Mesodermal cell (in vitro differentiated cells): Measurements from ENCODE around the gene IL17RC.
A peak's percentile ranks its signal among the peaks of the same experiment; 100 is the strongest.

Experiments
- H3K27ac ChIP-seq: 2 replicates; pipeline ENCODE4 v1.7.0; 2013; ENCODE audit warnings: mild to moderate bottlenecking, low read depth, low read length, moderate library complexity; ENCODE audit not compliant: severe bottlenecking
- H3K36me3 ChIP-seq: 2 replicates; pipeline ENCODE4 v1.7.1; 2013; ENCODE audit warnings: mild to moderate bottlenecking, low read length, moderate library complexity; ENCODE audit not compliant: control insufficient read depth, insufficient read depth
- H3K4me1 ChIP-seq: one replicate; pipeline ENCODE4 v1.7.1; 2013; ENCODE audit warnings: mild to moderate bottlenecking, low read length; ENCODE audit not compliant: insufficient read depth, control insufficient read depth, poor library complexity, severe bottlenecking
- H3K4me3 ChIP-seq: 2 replicates; pipeline ENCODE4 v1.7.0; 2013; ENCODE audit warnings: low read length, control low read depth, mild to moderate bottlenecking; ENCODE audit not compliant: insufficient read depth, poor library complexity, severe bottlenecking; ENCODE audit errors: extremely low read depth
- H3K9me3 ChIP-seq: 2 replicates; pipeline ENCODE4 v1.7.1; 2013; ENCODE audit warnings: mild to moderate bottlenecking, low read length, moderate library complexity; ENCODE audit not compliant: control insufficient read depth
- WGBS, 2 experiments: methylation state at CpG; one replicate each; pipeline ENCODE4 v1.1.5; 2013; ENCODE audit warnings: missing lambda C conversion rate in 2 of 2; ENCODE audit not compliant: insufficient coverage in 2 of 2; 5-methylcytosine and 5-hydroxymethylcytosine counted together

The IL17RC gene

DNA sequence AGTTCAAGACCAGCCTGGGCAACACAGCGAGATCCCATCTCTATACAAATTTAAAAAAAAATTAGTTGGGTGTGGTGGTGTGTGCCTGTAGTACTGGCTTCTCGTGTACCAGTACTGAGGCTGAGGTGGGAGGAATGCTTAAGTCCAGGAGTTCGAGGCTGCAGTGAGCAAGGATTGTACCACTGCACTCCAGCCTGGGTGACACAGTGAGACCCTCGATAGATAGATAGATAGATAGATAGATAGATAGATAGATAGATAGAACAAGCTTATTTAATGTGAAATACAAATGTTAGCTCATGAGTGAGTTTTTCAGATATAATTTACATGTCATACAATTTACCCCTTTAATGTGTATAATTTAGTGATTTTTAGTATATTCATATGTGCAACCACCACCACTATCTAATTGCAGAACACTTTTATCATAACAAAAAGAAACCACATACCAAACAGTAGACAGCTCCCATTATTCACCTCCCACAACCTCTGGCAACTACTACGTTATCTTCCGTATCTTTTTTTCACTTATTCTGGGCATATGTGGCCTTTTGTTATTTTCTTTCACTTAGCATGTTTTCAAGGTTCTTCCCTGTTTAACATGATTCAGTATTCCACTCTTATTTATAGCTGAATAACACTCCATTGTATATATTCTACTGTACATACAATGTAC lies 48.4 kb downstream of the IL17RC start:
- Histone ChIP-seq H3K27ac (no peak overlapping the region), H3K9me3 (no peaks in the 10 kb centered on the region), H3K4me1 (no peaks in the 10 kb centered on the region), H3K4me3 (no peak overlapping the region), H3K36me3 (peaks cover 42% of the 10 kb centered on the region)
- 92 to 100% methylated on average over 1 to 4 of the region's 6 CpGs for WGBS, 2 experiments

DNA sequence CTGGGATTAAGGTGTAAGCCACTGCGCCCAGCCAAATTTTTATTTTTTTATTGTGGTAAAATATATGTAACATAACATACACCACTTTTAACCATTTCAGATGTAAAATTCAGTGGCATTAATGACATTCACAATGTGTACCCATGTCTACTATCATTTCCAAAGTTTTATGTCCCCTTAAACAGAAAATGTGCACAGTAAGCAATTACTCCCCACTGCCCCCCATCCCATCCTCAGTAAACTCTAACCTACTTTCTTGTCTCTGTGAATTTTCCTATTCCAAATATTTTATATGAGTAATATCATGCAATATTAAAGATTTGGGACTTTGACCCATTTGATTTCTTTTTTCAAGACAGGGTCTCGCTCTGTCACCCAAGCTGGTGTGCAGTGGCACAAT lies 49.9 kb downstream of the IL17RC start:
- no peaks in the 10 kb centered on the region for H3K4me1 ChIP-seq
- H3K27ac ChIP-seq = no peak overlapping the region
- 86 to 100% methylated on average over 1 of the region's 2 CpGs for WGBS, 2 experiments
- peaks cover 55% of the 10 kb centered on the region for H3K36me3 ChIP-seq
- H3K4me3 ChIP-seq = no peak overlapping the region
- no peaks in the 10 kb centered on the region for H3K9me3 ChIP-seq

DNA sequence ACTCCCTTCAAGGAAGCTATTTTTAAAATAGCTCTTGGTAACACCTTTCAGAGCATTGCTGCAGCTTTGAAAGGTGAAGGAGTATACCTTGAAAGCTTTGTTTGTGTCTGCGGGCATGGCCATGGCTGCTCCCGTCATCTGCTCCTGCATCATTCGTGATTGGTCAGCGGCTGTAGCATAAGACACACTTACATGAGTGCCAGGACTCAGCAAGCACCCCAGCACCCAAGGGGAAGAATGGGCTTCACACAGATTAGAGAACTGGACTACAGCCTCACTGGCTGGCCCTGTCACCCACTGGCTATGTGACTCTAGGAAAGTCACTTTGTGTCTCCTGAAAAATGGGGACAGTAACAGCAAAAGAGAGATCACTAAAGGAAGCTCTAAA lies 52.7 kb downstream of the IL17RC start:
- no peaks in the 10 kb centered on the region for H3K9me3 ChIP-seq
- 94 to 98% methylated on average over 4 of the region's 4 CpGs for WGBS, 2 experiments
- H3K27ac ChIP-seq = no peak overlapping the region
- H3K4me1 ChIP-seq = no peaks in the 10 kb centered on the region
- no peak overlapping the region for H3K4me3 ChIP-seq
- H3K36me3 ChIP-seq = peaks cover 71% of the 10 kb centered on the region

DNA sequence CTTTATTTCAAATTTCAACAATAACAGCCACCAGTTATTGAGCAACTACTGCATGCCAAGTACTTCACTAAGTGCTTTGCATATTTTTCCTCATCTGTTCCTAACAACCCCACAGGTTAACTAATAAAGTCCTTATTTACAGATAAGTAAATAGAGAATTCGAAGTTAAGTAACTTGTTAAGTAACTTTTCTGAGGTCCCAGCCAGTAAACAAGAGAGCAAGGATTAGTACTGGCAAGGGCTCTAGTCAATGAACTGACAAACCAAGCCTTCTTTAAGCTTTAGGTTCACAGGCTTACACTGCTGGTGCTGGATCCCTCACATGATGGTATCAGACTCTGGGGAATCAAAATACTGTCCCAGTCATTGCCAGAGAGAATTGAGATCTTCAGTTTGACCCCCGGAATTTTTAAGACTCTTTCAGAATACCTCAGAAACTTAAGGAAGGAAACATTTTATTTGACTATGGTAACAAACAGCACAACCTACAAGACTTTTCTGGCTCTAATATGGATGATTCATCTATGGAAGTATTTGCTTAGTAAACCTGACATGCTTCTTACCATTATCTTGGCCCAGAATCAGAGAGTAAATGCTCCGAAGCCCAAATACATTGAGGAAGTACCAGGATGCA lies 53.2 kb downstream of the IL17RC start:
- H3K9me3 ChIP-seq = no peaks in the 10 kb centered on the region
- no peak overlapping the region for H3K27ac ChIP-seq
- no peaks in the 10 kb centered on the region for H3K4me1 ChIP-seq
- peaks cover 75% of the 10 kb centered on the region for H3K36me3 ChIP-seq
- no peak overlapping the region for H3K4me3 ChIP-seq
- 88% methylated on average over 1 of the region's 3 CpGs; no CpG with 5 or more reads in 1 of the 2 experiments for WGBS, 2 experiments

DNA sequence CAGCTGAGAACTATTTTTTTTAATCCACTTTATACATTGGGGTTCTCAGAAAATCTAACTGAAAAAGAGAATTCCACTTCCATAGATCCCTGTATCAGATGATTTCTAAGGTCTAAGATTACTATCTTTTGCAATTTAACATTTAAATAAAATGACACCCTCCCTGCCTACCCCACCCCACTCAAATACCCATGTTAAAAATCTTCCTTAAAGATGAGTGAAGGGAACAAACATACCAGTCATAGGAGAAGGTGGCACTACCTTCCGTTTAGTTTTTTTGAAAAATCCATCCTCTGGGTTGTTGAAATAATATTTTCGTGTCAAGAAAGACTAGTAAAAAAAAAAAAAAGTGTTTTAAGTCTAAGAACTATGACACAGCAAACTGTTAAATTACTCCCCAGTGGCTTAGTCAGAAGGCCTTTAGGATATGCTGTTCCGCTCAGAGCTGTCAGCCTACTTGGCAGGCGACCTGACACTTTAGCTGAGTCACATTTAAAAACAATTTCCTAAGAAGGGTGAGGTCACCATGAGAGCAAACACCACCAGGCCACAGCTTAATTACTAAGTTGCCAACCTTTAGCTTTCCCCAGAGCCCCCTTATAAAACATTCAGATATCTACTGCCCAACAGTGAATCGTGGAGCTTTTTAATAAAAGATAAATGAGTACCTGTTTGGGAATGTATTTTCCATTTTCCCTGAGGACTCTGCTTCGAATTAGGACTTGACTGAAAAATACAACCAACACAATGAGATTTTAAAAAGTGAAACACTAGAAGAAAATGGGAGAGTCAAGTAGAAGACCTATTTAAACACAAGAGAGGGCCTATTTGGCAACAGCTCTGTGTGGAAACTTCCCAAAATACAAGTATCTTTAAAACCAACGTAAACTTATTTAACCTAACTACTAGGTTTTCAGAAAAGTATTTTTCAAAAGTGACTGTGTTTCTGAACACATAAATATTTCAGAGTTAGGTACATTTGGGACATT lies 60.1 kb downstream of the IL17RC start:
- Histone ChIP-seq H3K4me3 (no peak overlapping the region), H3K36me3 (peaks cover 62% of the 10 kb centered on the region), H3K9me3 (no peaks in the 10 kb centered on the region), H3K4me1 (peaks cover 18% of the 10 kb centered on the region), H3K27ac (peak overlapping the region; percentile 81)
- 43 to 69% methylated on average over 1 to 3 of the region's 7 CpGs for WGBS, 2 experiments

DNA sequence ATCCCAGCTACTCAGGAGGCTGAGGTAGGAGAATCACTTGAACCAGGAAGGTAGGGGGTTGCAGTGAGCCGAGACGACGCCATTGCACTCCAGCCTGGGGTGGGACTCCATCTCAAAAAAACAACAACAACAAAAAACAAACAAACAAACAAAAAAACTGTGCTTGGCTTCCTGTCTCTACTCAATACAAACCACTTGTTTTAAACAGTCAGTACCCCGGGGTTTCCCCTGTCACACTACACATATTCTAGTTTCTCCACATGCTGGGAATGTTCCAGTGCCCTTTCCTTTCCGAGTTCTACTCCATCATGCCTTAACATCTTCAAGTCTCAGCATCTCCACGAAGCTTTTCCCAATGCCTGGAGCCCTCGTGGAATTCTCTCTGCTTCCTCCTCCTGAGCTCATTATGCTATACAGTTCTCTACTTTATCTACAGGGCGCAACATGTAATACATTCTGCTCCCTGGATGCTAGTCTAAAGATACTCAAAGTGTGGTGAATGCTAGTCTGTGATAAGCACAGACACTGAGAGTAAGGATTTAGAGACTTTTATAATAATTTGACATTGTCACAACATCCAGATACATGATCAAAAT lies 61.9 kb downstream of the IL17RC start:
- H3K36me3 ChIP-seq = peaks cover 47% of the 10 kb centered on the region
- 94 to 97% methylated on average over 6 of the region's 8 CpGs for WGBS, 2 experiments
- H3K9me3 ChIP-seq = no peaks in the 10 kb centered on the region
- no peak overlapping the region for H3K4me3 ChIP-seq
- no peak overlapping the region for H3K27ac ChIP-seq
- peaks cover 18% of the 10 kb centered on the region for H3K4me1 ChIP-seq

DNA sequence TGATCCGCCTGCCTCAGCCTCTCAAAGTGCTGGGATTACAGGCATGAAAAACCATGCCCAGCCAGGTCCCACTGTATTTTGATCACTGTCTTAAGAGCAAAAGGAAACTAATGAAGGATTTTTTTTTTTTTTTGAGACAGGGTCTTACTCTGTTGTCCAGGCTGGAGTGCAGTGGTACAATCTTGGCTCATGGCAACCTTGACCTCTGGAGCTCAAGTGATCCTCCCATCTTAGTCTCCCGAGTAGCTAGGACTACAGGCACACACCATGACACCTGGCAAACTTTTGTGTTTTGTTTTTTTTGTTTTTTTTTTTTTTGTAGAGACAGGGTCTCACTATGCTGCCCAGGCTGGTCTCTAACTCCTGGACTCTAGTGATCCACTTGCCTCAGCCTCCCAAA lies 63.4 kb downstream of the IL17RC start:
- no peaks in the 10 kb centered on the region for H3K9me3 ChIP-seq
- peaks cover 20% of the 10 kb centered on the region for H3K4me1 ChIP-seq
- no peak overlapping the region for H3K4me3 ChIP-seq
- WGBS, 2 experiments = 80 to 100% methylated on average over 1 of the region's 2 CpGs
- H3K36me3 ChIP-seq = peaks cover 41% of the 10 kb centered on the region
- H3K27ac ChIP-seq = no peak overlapping the region
